ENCODE measurements around the gene USP17L28.
"Not testable (repeated sequence)": the region's sequence is repeated elsewhere in the genome, so short reads cannot be mapped to it uniquely, and the experiment has no call there.

The USP17L28 gene

DNA sequence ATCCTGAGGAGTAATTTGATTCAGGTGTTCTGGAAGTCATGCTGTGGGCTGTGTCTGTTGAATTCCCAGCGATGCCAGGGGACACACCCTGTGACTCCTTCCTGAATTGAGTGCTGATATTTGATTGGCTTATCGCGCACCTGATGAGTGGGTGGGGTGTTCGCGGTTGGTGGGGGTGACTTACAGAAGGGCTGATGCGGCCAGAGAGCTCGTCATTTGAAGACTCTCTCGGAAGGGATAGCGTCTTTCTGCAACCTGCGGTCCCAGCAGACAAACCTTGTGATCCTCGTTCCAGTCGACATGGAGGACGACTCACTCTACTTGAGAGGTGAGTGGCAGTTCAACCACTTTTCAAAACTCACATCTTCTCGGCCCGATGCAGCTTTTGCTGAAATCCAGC, at the start of gene USP17L28:
TSS of gene USP17L28 (plus strand) at position 301 of the 400 bp plus-strand sequence. CDS start at position 301, 0 bp downstream.
- not testable (repeated sequence) for DNase-seq (ENCODE audit: low spot score)

DNA sequence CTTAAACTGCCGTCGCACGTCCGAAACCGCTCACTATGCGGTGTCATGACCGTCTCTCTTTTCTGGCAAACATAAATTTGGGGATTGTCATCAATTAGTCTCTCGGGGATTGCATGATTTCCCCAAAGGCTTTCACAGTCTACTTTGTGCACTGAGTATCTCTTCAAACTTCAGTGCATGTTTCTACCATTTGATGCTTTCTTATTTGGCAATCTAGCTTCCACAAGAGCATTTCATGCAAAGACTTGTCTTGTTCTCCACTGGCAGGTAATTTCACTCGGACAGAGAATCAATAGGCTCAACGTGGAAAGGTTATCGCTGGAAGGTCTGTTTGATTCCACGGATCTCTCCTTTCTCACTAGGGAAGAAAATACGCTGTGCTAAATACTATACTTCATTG, 24.5 kb upstream of the USP17L28 start:
- DNase-seq (ENCODE audit: low spot score): not testable (repeated sequence)

GRCh38 chr4:9324865-9325264, 23.8 kb upstream of the USP17L28 start, which contains the start of gene USP17L24:
Gene USP17L24, plus strand, starts transcription at chr4:9325165. Its CDS starts 0 bp downstream, at chr4:9325165.
- DNase-seq (ENCODE audit: low spot score): not testable (repeated sequence)

DNA sequence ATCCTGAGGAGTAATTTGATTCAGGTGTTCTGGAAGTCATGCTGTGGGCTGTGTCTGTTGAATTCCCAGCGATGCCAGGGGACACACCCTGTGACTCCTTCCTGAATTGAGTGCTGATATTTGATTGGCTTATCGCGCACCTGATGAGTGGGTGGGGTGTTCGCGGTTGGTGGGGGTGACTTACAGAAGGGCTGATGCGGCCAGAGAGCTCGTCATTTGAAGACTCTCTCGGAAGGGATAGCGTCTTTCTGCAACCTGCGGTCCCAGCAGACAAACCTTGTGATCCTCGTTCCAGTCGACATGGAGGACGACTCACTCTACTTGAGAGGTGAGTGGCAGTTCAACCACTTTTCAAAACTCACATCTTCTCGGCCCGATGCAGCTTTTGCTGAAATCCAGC, 19.1 kb upstream of the USP17L28 start, which contains the start of gene USP17L25:
TSS of gene USP17L25 (plus strand) at position 301 of the 400 bp plus-strand sequence. CDS start at position 301, 0 bp downstream.
- not testable (repeated sequence) for DNase-seq (ENCODE audit: low spot score)

DNA sequence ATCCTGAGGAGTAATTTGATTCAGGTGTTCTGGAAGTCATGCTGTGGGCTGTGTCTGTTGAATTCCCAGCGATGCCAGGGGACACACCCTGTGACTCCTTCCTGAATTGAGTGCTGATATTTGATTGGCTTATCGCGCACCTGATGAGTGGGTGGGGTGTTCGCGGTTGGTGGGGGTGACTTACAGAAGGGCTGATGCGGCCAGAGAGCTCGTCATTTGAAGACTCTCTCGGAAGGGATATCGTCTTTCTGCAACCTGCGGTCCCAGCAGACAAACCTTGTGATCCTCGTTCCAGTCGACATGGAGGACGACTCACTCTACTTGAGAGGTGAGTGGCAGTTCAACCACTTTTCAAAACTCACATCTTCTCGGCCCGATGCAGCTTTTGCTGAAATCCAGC, 14.3 kb upstream of the USP17L28 start, which contains the start of gene USP17L26:
TSS of gene USP17L26 (plus strand) at position 301 of the 400 bp plus-strand sequence. CDS start at position 301, 0 bp downstream.
- DNase-seq (ENCODE audit: low spot score): not testable (repeated sequence)

- DNase-seq (ENCODE audit: low spot score): not testable (repeated sequence)
Measured at GRCh38 chr4:9339103-9339502, 9.6 kb upstream of the USP17L28 start, which contains the start of gene USP17L5. Gene USP17L5, plus strand, starts transcription at chr4:9339403. Its CDS starts 0 bp downstream, at chr4:9339403.

GRCh38 chr4:9343848-9344247, 4.8 kb upstream of the USP17L28 start, which contains the start of gene USP17L27:
Gene USP17L27, plus strand, starts transcription at chr4:9344148. Its CDS starts 0 bp downstream, at chr4:9344148.
- not testable (repeated sequence) for DNase-seq (ENCODE audit: low spot score)

DNA sequence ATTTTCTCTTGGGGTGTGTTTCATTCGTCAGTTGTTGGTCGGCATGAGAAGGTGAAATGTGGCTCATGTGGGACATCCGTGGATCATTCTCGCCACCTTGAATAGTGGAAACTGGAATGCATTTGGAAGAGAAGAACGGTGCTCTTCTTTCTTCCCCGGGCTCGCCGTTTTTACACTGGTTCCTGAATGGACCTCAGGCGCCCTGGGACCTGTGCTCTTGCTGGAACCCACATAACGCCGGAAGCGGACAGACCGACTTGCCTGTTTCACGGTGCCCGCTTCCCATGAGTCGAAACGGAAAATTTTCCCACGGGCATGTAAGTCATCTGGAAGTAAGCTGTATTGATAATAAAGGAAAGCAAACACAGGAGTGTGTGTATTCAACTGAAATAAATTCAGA, 2.2 kb downstream of the USP17L28 start:
- not testable (repeated sequence) for DNase-seq (ENCODE audit: low spot score)

DNA sequence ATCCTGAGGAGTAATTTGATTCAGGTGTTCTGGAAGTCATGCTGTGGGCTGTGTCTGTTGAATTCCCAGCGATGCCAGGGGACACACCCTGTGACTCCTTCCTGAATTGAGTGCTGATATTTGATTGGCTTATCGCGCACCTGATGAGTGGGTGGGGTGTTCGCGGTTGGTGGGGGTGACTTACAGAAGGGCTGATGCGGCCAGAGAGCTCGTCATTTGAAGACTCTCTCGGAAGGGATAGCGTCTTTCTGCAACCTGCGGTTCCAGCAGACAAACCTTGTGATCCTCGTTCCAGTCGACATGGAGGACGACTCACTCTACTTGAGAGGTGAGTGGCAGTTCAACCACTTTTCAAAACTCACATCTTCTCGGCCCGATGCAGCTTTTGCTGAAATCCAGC, 4.6 kb downstream of the USP17L28 start, which contains the start of gene USP17L29:
TSS of gene USP17L29 (plus strand) at position 301 of the 400 bp plus-strand sequence. CDS start at position 301, 0 bp downstream.
- not testable (repeated sequence) for DNase-seq (ENCODE audit: low spot score)

DNA sequence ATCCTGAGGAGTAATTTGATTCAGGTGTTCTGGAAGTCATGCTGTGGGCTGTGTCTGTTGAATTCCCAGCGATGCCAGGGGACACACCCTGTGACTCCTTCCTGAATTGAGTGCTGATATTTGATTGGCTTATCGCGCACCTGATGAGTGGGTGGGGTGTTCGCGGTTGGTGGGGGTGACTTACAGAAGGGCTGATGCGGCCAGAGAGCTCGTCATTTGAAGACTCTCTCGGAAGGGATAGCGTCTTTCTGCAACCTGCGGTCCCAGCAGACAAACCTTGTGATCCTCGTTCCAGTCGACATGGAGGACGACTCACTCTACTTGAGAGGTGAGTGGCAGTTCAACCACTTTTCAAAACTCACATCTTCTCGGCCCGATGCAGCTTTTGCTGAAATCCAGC, 14.1 kb downstream of the USP17L28 start, which contains the start of gene USP17L30:
TSS of gene USP17L30 (plus strand) at position 301 of the 400 bp plus-strand sequence. CDS start at position 301, 0 bp downstream.
- not testable (repeated sequence) for DNase-seq (ENCODE audit: low spot score)

DNA sequence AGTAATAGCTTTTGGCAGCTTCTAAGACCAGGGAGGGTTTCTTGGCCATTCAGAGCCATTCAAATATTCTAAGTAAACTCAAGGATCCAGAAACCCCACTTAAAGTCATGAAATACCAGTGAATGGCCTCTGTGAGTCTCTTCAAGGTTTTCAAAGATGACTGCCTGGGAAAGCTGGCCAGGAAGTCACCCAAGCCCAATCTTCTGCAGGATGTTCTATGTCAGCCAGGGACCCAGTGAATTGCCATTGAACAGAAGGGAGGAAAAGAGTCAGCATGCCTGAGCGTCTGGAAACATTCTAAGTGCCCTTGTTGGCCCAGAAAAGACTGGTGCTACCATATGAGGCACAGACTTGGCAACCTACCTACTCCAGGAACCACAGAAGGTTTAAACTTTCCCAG, 31.2 kb downstream of the USP17L28 start:
- not testable (repeated sequence) for DNase-seq (ENCODE audit: low spot score)

DNA sequence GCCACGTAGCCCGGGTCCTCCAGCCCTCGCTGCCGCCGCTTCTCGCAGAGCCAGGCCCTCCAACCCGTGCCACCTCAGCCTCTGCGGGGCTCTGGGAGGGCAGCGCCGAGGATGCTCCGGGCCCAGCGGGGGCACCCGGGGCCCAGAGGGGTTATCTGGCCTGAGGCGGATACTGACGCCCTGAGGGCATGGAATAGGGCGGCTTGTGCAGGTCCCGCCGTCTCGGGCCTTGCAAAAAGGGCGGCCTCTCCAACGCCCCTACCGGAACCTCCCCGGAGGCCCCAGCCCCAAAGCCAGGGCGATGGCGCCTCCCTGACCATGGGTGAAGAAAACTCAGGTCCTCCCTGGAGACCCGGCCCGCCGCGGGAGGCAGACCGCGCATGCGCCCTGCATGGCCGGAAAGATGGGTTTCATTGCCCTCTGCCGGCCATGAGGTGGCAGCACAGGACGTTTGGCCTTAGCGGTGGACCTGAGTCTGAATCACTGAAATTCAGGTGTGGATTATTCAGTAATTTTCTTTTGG, 32.4 kb downstream of the USP17L28 start:
- DNase-seq (ENCODE audit: low spot score): not testable (repeated sequence)

DNA sequence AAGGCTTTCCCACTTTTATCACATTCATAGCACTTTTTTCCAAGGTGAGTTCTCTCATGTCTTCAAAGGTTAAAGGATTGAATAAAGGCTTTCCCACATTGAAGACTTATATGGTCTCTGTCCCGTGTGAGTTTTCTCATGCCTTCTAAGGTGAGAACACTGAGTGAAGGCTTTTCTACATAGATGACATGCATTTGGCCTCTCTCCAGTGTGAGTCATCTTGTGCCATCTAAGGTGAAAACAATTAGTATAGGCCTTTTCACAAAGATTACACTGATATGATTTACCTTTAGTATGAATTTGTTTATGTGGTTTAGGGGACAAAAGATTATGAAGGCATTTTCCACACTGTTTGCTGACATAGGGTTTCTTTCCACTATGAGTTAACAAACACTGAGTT, 35.4 kb downstream of the USP17L28 start:
- DNase-seq (ENCODE audit: low spot score): no peak

DNA sequence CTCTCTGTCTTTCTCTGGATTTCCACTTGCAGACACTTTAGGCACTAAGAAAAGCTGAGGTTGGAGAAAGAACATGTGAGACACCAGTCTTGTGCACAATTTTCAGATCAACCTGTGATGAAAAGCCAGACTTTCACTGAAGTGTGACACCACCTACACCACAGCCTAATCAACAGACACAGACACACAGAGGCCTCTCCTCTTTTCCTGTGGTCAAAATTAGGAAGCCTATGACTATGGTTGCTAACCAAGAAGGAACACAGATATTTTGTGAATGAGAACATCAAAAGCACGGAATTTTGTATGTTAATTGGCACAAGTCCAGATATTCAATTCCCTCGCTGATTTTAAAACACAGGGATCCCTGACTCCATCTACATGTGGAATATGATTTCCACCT, 40.3 kb downstream of the USP17L28 start:
- not testable (repeated sequence) for DNase-seq (ENCODE audit: low spot score)
